Keratinocyte (primary cell): ENCODE data around the gene AAR2. TPM values are rescaled to one million over a fixed set of nuclear protein-coding genes. Genes with fewer than 3 reads are reported as not detected.

Experiments
- DNase-seq: peaks from one replicate; pipeline ENCODE4 v3.0.0-alpha.2; 2011; ENCODE audit warnings: low read depth, missing footprints, low spot score
- FAIRE-seq: peaks from 2 replicates; lab custom pipeline; 2011; peaks lifted over from hg19 to GRCh38; lab: Jason Lieb, UNC
- H2AFZ ChIP-seq: 2 replicates; pipeline ENCODE4 v1.6.0; 2012; ENCODE audit warnings: low read length, control low read depth, inconsistent platforms; ENCODE audit not compliant: control insufficient read depth
- H3K27ac ChIP-seq: 2 replicates; pipeline ENCODE4 v1.5.1; 2011; ENCODE audit warnings: low read length; ENCODE audit not compliant: control insufficient read depth, insufficient read depth
- H3K27me3 ChIP-seq: 3 replicates; pipeline ENCODE4 v1.6.0; 2011; ENCODE audit warnings: low read length; ENCODE audit not compliant: control insufficient read depth, insufficient read depth; ENCODE audit errors: extremely low read depth
- H3K36me3 ChIP-seq, 2 experiments: 2 replicates in 1 of 2; 3 replicates in 1 of 2; pipeline ENCODE4 v1.5.1; 2011; ENCODE audit warnings: low read length in 2 of 2, mild to moderate bottlenecking in 1 of 2; ENCODE audit not compliant: control insufficient read depth in 2 of 2, insufficient read depth in 2 of 2; ENCODE audit errors: extremely low read depth in 1 of 2
- H3K4me1 ChIP-seq: 3 replicates; pipeline ENCODE4 v1.5.1; 2011; ENCODE audit warnings: low read length; ENCODE audit not compliant: control insufficient read depth, insufficient read depth; ENCODE audit errors: extremely low read depth
- H3K4me2 ChIP-seq: 3 replicates; pipeline ENCODE4 v1.6.0; 2011; ENCODE audit warnings: low read depth, low read length; ENCODE audit not compliant: control insufficient read depth, insufficient read depth; ENCODE audit errors: extremely low read depth
- H3K4me3 ChIP-seq, 3 experiments: fragments of 200-600 bp in 1 of 3; sonication (generic) in 1 of 3; 2 replicates in 2 of 3; 3 replicates in 1 of 3; pipeline ENCODE4 v1.5.1; 2011 to 2016; ENCODE audit warnings: low read length in 3 of 3, mild to moderate bottlenecking in 3 of 3, control low read depth in 2 of 3, inconsistent platforms in 1 of 3, low read depth in 1 of 3, mixed read lengths in 1 of 3, mixed run types in 1 of 3, moderate library complexity in 1 of 3; ENCODE audit not compliant: control insufficient read depth in 2 of 3, insufficient read depth in 2 of 3; ENCODE audit errors: extremely low read depth in 1 of 3
- H3K79me2 ChIP-seq: 2 replicates; pipeline ENCODE4 v1.6.0; 2012; ENCODE audit warnings: low read length; ENCODE audit not compliant: control insufficient read depth, insufficient read depth
- H3K9ac ChIP-seq: 3 replicates; pipeline ENCODE4 v1.6.0; 2011; ENCODE audit warnings: low read length; ENCODE audit not compliant: control insufficient read depth, insufficient read depth; ENCODE audit errors: extremely low read depth
- H3K9me1 ChIP-seq: 3 replicates; pipeline ENCODE4 v1.6.0; 2011; ENCODE audit warnings: low read length; ENCODE audit not compliant: control insufficient read depth, insufficient read depth; ENCODE audit errors: extremely low read depth
- H3K9me3 ChIP-seq: 2 replicates; pipeline ENCODE4 v1.5.1; 2012; ENCODE audit warnings: low read depth, low read length; ENCODE audit not compliant: control insufficient read depth
- H4K20me1 ChIP-seq: 3 replicates; pipeline ENCODE4 v1.6.0; 2011; ENCODE audit warnings: low read length; ENCODE audit not compliant: control insufficient read depth, insufficient read depth; ENCODE audit errors: extremely low read depth
- CTCF ChIP-seq, 3 experiments: IDR thresholded peaks in 1 of 3; conservative IDR thresholded peaks in 1 of 3; optimal IDR thresholded peaks in 1 of 3; 2 replicates in 2 of 3; 3 replicates in 1 of 3; pipeline versions ENCODE3 to v1.5.1; 2011; ENCODE audit warnings: low read length in 3 of 3, mild to moderate bottlenecking in 3 of 3, moderate library complexity in 2 of 3, control low read depth in 1 of 3, inconsistent platforms in 1 of 3; ENCODE audit not compliant: insufficient read depth in 2 of 3; ENCODE audit errors: extremely low read depth in 1 of 3
- EZH2 ChIP-seq: IDR thresholded peaks from one replicate; pipeline ENCODE4 v1.6.1; 2012; ENCODE audit warnings: inconsistent platforms, mild to moderate bottlenecking, low read length, moderate library complexity
- dilution Hi-C: fragments of 300-500 bp; cut with MboI; formaldehyde crosslinking; loops from one replicate; pipeline ENCODE4 v1.7.0; 2020; ENCODE audit warnings: low sequenced_read_pairs; ENCODE audit not compliant: extremely low pct_ligation_motif_present
- polyA plus RNA-seq, 5 experiments: library from polyadenylated mRNA; depleted of rRNA in 3 of 5; stranded (reverse) in 3 of 5; stranded (forward) in 1 of 5; unstranded in 1 of 5; fragments of >200 nt; gene quantifications; 1 replicate in 1 of 5; 2 replicates in 3 of 5; 3 replicates in 1 of 5; pipeline versions ENCODE4 v1.2.1 to v1.2.3, GENCODE V29; 2011 to 2012; ENCODE audit warnings: missing spikeins in 2 of 5, low read depth in 1 of 5, low replicate concordance in 1 of 5

Gene AAR2
- polyA plus RNA-seq, 1 donor (not counting 4 experiments of a cell fraction or from before 2014, with no cell fraction given): 20.1 TPM

- Histone ChIP-seq H3K9me1 (no peaks in the 10 kb centered on the region), H3K4me2 (no peak overlapping the region), H3K9me3 (no peaks in the 10 kb centered on the region), H3K27me3 (no peaks in the 10 kb centered on the region), H3K79me2 (no peaks in the 10 kb centered on the region), H2AFZ (no peak overlapping the region), H3K27ac (no peak overlapping the region), H3K36me3 (no peaks in the 10 kb centered on the region), H3K9ac (no peak overlapping the region), H4K20me1 (no peaks in the 10 kb centered on the region), H3K4me3 (no peak overlapping the region), H3K4me1 (no peaks in the 10 kb centered on the region)
- FAIRE-seq: no peak
- DNase-seq: no peak
- dilution Hi-C loops: no loop called here
- no peak for TF ChIP-seq EZH2
- TF ChIP-seq CTCF (optimal IDR thresholded peaks at IDR 0.05 in 1 of 3, IDR thresholded peaks at IDR 0.05 in 1 of 3, conservative IDR thresholded peaks at IDR 0.05 in 1 of 3; ENCODE audit: extremely low read depth in 1 of 3, insufficient read depth in 2 of 3, low read length in 3 of 3): no peak
Measured at GRCh38 chr20:36275011-36275410, 38.7 kb downstream of the AAR2 start.

GRCh38 chr20:36275441-36276189 is 39.3 kb downstream of the AAR2 start:
- Histone ChIP-seq H3K36me3 (no peaks in the 10 kb centered on the region), H3K4me2 (no peak overlapping the region), H2AFZ (no peak overlapping the region), H4K20me1 (no peaks in the 10 kb centered on the region), H3K9ac (no peak overlapping the region), H3K9me1 (no peaks in the 10 kb centered on the region), H3K27ac (no peak overlapping the region), H3K4me1 (no peaks in the 10 kb centered on the region), H3K9me3 (no peaks in the 10 kb centered on the region), H3K79me2 (no peaks in the 10 kb centered on the region), H3K27me3 (no peaks in the 10 kb centered on the region), H3K4me3 (no peak overlapping the region)
- dilution Hi-C loops: no loop called here
- DNase-seq (no peak), FAIRE-seq (no peak)
- no peak for TF ChIP-seq EZH2
- TF ChIP-seq CTCF (optimal IDR thresholded peaks at IDR 0.05 in 1 of 3, IDR thresholded peaks at IDR 0.05 in 1 of 3, conservative IDR thresholded peaks at IDR 0.05 in 1 of 3; ENCODE audit: extremely low read depth in 1 of 3, insufficient read depth in 2 of 3, low read length in 3 of 3): no peak
